ENCODE results near the gene AHRR. TPM values are rescaled to one million over a fixed set of nuclear protein-coding genes. Genes with fewer than 3 reads are reported as not detected.
"Not testable (repeated sequence)": the region's sequence is repeated elsewhere in the genome, so short reads cannot be mapped to it uniquely, and the experiment has no call there.

The AHRR gene
- total and polyA plus RNA-seq, 2 of the 4 experiments (the other 2 are of a cell fraction) = 15.6 to 37.1 TPM

DNA sequence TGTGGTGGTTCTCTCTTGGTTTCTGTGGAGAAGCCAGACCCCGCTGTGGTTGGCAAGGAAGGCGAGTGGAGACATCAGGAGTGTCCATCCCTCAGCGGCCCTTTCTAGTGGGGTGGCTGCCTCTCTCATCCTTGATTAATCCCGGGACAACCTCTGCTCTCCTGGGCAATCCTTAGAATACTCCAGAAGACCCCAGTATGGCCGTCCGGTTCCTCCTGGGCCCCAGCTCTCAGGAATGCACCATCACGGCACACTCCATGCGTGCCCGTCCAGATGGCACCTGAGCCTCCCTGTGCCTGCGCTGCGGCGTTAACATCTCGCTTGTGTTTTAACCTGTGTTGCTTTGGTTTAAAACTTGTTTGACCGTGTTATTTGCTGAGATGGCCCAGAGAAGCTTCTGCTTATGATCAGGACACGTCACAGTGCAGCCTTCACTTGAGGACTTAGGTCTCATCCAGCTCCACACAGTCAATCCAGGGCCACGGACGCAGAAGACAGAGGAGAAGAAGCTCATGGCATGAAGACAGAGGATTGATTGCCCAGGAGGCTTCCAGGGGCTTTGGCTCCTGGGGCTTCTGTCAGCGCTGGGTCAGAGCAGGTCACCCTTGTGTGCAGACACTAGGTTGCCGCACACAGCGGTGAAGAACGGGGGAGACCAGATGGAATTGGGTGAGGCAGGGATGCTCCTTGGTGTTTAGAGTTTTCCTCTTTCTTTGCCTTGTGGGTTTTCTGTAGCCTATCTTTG lies 20.7 kb upstream of the AHRR start:
- H4K8ac ChIP-seq (ENCODE audit: low read depth in 2 of 2, low read length in 2 of 2); ATAC-seq (ENCODE audit: low read depth); H3K4ac ChIP-seq (ENCODE audit: low read depth, low read length); H3K9me1 ChIP-seq (ENCODE audit: insufficient read depth, low read length); H3K4me3 ChIP-seq (ENCODE audit: insufficient read depth, low read depth, low read length); H3K27ac ChIP-seq (ENCODE audit: insufficient read depth, low read length); H3K36me3 ChIP-seq (ENCODE audit: control insufficient read depth, insufficient read depth, low read length); dilution Hi-C loops (cut with HindIII; ENCODE audit: low sequenced_read_pairs, unreplicated experiment); H3K14ac ChIP-seq (replicated peaks; ENCODE audit: low read depth, low read length); H3K9ac ChIP-seq (ENCODE audit: low read depth, low read length); H3K56ac ChIP-seq (ENCODE audit: extremely low read depth, insufficient read depth, low read length); DNase-seq; H2BK5ac ChIP-seq (ENCODE audit: low read depth, low read length, poor library complexity, severe bottlenecking); CTCF ChIA-PET; H2AFZ ChIP-seq (replicated peaks; ENCODE audit: low read length, poor library complexity); H4K5ac ChIP-seq (ENCODE audit: low read depth, low read length); H3K4me2 ChIP-seq (ENCODE audit: low read depth, low read length); intact Hi-C loops (cut with micrococcal nuclease); H3K4me1 ChIP-seq (ENCODE audit: control insufficient read depth, insufficient read depth, low read length); H2AK5ac ChIP-seq (ENCODE audit: low read depth, low read length); H2BK15ac ChIP-seq (ENCODE audit: low read depth, low read length); H2AK9ac ChIP-seq (replicated peaks; ENCODE audit: low read depth, low read length, poor library complexity); H2BK20ac ChIP-seq (ENCODE audit: low read depth, low read length); BruUV-seq (replicated peaks); H3K23ac ChIP-seq (ENCODE audit: low read depth, low read length); H2BK120ac ChIP-seq (ENCODE audit: low read depth, low read length); POLR2A ChIA-PET (ENCODE audit: unreplicated experiment); H3K27me3 ChIP-seq (ENCODE audit: control insufficient read depth, insufficient read depth, low read length); H3K18ac ChIP-seq (ENCODE audit: low read depth, low read length); in situ Hi-C loops (cut with MboI; ENCODE audit: low sequenced_read_pairs); H4K91ac ChIP-seq (ENCODE audit: insufficient read depth, low read depth, low read length); H3K9me3 ChIP-seq (ENCODE audit: control insufficient read depth, insufficient read depth, low read length): not testable (repeated sequence)
- peaks cover 21 to 52% of the 10 kb centered on the region in 2 experiments for H3K79me1 ChIP-seq (ENCODE audit: low read depth in 1 of 2, low read length in 2 of 2)
- H4K20me1 ChIP-seq (ENCODE audit: insufficient read depth, low read length) = peaks cover 84% of the 10 kb centered on the region
- WGBS, 2 experiments (ENCODE audit: extremely low coverage in 2 of 2, insufficient read length in 1 of 2) = 100% methylated on average over 1 of the region's 21 CpGs; no CpG with 5 or more reads in 1 of the 2 experiments

DNA sequence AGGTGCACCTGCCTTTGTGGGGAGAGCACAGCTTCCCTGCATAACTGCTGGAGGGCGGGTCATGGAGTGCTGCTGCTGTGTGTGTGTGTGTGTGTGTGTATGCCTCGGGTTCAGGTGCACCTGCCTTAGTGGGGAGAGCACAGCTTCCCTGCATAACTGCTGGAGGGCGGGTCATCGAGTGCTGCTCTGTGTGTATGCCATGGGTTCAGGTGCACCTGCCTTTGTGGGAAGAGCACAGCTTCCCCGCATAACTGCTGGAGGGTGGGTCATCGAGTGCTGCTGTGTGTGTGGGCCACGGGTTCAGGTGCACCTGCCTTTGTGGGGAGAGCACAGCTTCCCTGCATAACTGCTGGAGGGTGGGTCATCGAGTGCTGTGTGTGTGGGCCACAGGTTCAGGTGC lies 19.1 kb upstream of the AHRR start:
- intact Hi-C loops (cut with micrococcal nuclease); POLR2A ChIA-PET (ENCODE audit: unreplicated experiment); H3K4me1 ChIP-seq (ENCODE audit: control insufficient read depth, insufficient read depth, low read length): not testable (repeated sequence)

More for the DNA sequence above, 19.1 kb upstream of the AHRR start:
- H2BK5ac ChIP-seq (ENCODE audit: low read depth, low read length, poor library complexity, severe bottlenecking); H3K4ac ChIP-seq (ENCODE audit: low read depth, low read length); CTCF ChIA-PET; ATAC-seq (ENCODE audit: low read depth); H3K9me1 ChIP-seq (ENCODE audit: insufficient read depth, low read length); H2AFZ ChIP-seq (replicated peaks; ENCODE audit: low read length, poor library complexity); DNase-seq; H3K18ac ChIP-seq (ENCODE audit: low read depth, low read length); in situ Hi-C loops (cut with MboI; ENCODE audit: low sequenced_read_pairs); dilution Hi-C loops (cut with HindIII; ENCODE audit: low sequenced_read_pairs, unreplicated experiment); H3K4me2 ChIP-seq (ENCODE audit: low read depth, low read length); H3K27ac ChIP-seq (ENCODE audit: insufficient read depth, low read length); H3K56ac ChIP-seq (ENCODE audit: extremely low read depth, insufficient read depth, low read length); H2BK20ac ChIP-seq (ENCODE audit: low read depth, low read length); H3K14ac ChIP-seq (replicated peaks; ENCODE audit: low read depth, low read length); H4K5ac ChIP-seq (ENCODE audit: low read depth, low read length); H3K23ac ChIP-seq (ENCODE audit: low read depth, low read length); H3K9me3 ChIP-seq (ENCODE audit: control insufficient read depth, insufficient read depth, low read length); H3K4me3 ChIP-seq (ENCODE audit: insufficient read depth, low read depth, low read length); H2BK120ac ChIP-seq (ENCODE audit: low read depth, low read length); H2AK5ac ChIP-seq (ENCODE audit: low read depth, low read length); BruUV-seq (replicated peaks); H3K9ac ChIP-seq (ENCODE audit: low read depth, low read length); H4K8ac ChIP-seq (ENCODE audit: low read depth in 2 of 2, low read length in 2 of 2); H2AK9ac ChIP-seq (replicated peaks; ENCODE audit: low read depth, low read length, poor library complexity); H3K27me3 ChIP-seq (ENCODE audit: control insufficient read depth, insufficient read depth, low read length); H4K91ac ChIP-seq (ENCODE audit: insufficient read depth, low read depth, low read length); H2BK15ac ChIP-seq (ENCODE audit: low read depth, low read length): not testable (repeated sequence)
- 80% methylated on average over 3 of the region's 8 CpGs; no CpG with 5 or more reads in 1 of the 2 experiments for WGBS, 2 experiments (ENCODE audit: extremely low coverage in 2 of 2, insufficient read length in 1 of 2)
- Histone ChIP-seq H4K20me1 (ENCODE audit: insufficient read depth, low read length) (peaks cover 83% of the 10 kb centered on the region), H3K79me1 (ENCODE audit: low read depth in 1 of 2, low read length in 2 of 2) (peaks cover 22 to 57% of the 10 kb centered on the region in 2 experiments), H3K36me3 (ENCODE audit: control insufficient read depth, insufficient read depth, low read length) (peaks cover 13% of the 10 kb centered on the region)
